Sigmoid colon (tissue), 7 donors: Measurements from ENCODE around the gene ARNT2. TPM values are rescaled to one million over a fixed set of nuclear protein-coding genes. Genes with fewer than 3 reads are reported as not detected.

ENCODE experiments used
- DNase-seq: peaks from one replicate; pipeline ENCODE4 v3.0.0-alpha.2; 2019
- H3K27ac ChIP-seq, 4 donors: fragments of 200-600 bp; sonication (generic); one replicate each; pipeline ENCODE4 v1.5.1; 2016 to 2019; ENCODE audit warnings: mild to moderate bottlenecking in 1 of 4
- H3K27me3 ChIP-seq, 3 donors: fragments of 200-600 bp; sonication (generic); one replicate each; pipeline ENCODE4 v1.5.1; 2019; ENCODE audit warnings: mild to moderate bottlenecking in 1 of 3
- H3K36me3 ChIP-seq, 4 donors: fragments of 200-600 bp; sonication (generic); one replicate each; pipeline ENCODE4 v1.5.1; 2016 to 2019
- H3K4me1 ChIP-seq, 4 donors: fragments of 200-600 bp; sonication (generic); one replicate each; pipeline ENCODE4 v1.5.1; 2017 to 2019
- H3K4me3 ChIP-seq, 4 donors: fragments of 200-600 bp; sonication (generic); one replicate each; pipeline ENCODE4 v1.5.1; 2017 to 2019; ENCODE audit warnings: mild to moderate bottlenecking in 2 of 4, moderate library complexity in 1 of 4
- H3K9me3 ChIP-seq, 4 donors: fragments of 200-600 bp in 3 of 4; sonication (generic) in 3 of 4; one replicate each; pipeline versions ENCODE4 v1.5.1 to v1.6.1; 2013 to 2019
- CTCF ChIP-seq, 4 experiments: fragments of 450-650 bp in 3 of 4; fragments of 200-600 bp in 1 of 4; IDR thresholded peaks; one replicate each; pipeline ENCODE4 v1.5.1; 2016 to 2019; ENCODE audit warnings: antibody characterized with exemption in 4 of 4, mild to moderate bottlenecking in 3 of 4, moderate library complexity in 2 of 4
- EP300 ChIP-seq, 4 donors: sonication (generic); formaldehyde crosslinking; IDR thresholded peaks; one replicate each; pipeline ENCODE4 v1.6.1; 2017; ENCODE audit warnings: antibody characterized with exemption in 4 of 4
- POLR2A ChIP-seq, 2 donors: fragments of 450-650 bp; IDR thresholded peaks; one replicate each; pipeline ENCODE4 v1.6.1; 2016; ENCODE audit warnings: antibody characterized with exemption in 2 of 2, mild to moderate bottlenecking in 2 of 2, moderate library complexity in 2 of 2
- POLR2AphosphoS5 ChIP-seq, 4 donors: sonication (generic); formaldehyde crosslinking; IDR thresholded peaks; one replicate each; pipeline ENCODE4 v1.6.1; 2017; ENCODE audit warnings: antibody characterized with exemption in 4 of 4
- WGBS, 2 donors: extraction: QIAGEN DNeasy Blood & Tissue Kit; methylation state at CpG; one replicate each; pipeline ENCODE4 v1.1.7; 2013; 5-methylcytosine and 5-hydroxymethylcytosine counted together
- intact Hi-C: fragments of 100-400 bp; cut with DNase I; formaldehyde crosslinking; loops from one replicate; pipeline ENCODE4 v1.15.1; 2023
- polyA plus RNA-seq, 3 donors: library from polyadenylated mRNA; stranded (reverse); fragments of 200-250 nt; gene quantifications; one replicate each; pipeline ENCODE4 v1.2.3, GENCODE V29; 2013
- total RNA-seq, 4 donors: library from RNA; depleted of rRNA; stranded (reverse); fragments of >200 nt; gene quantifications; one replicate each; pipeline ENCODE4 v1.1.0, GENCODE V29; 2016
- donor health status: healthy with polysubstance abuse.
- donor health status: Bipolar disorder and iron deficiency.
- donor health status: healthy.

ARNT2 gene
- total and polyA plus RNA-seq, 7 donors, result 1.2 to 16.1 (median 4.3) TPM

GRCh38 chr15:80562846-80563245 lies 158.7 kb downstream of the ARNT2 start:
- DNase-seq, result no peak
- Histone ChIP-seq H3K27me3 (no peaks in the 10 kb centered on the region), H3K27ac (no peak overlapping the region), H3K4me1 (peaks cover 0 to 2% (median under 1%) of the 10 kb centered on the region in 4 donors), H3K4me3 (no peak overlapping the region), H3K9me3 (no peaks in the 10 kb centered on the region), H3K36me3 (peaks cover 0 to 7% (median 0%) of the 10 kb centered on the region in 4 donors)
- TF ChIP-seq CTCF (IDR thresholded peaks at IDR 0.05) (no peak), POLR2AphosphoS5 (IDR thresholded peaks at IDR 0.05) (no peak), EP300 (IDR thresholded peaks at IDR 0.05) (no peak), POLR2A (IDR thresholded peaks at IDR 0.05) (no peak)
- intact Hi-C loops, result no loop called here
- 86 to 93% methylated on average over 11 of the region's 11 CpGs for WGBS, 2 donors

GRCh38 chr15:80563372-80563997 lies 159.3 kb downstream of the ARNT2 start:
- peaks cover 0 to 5% (median 2%) of the 10 kb centered on the region in 4 donors for H3K4me1 ChIP-seq
- TF ChIP-seq EP300 (IDR thresholded peaks at IDR 0.05) (no peak), POLR2AphosphoS5 (IDR thresholded peaks at IDR 0.05) (no peak), POLR2A (IDR thresholded peaks at IDR 0.05) (no peak), CTCF (IDR thresholded peaks at IDR 0.05) (no peak)
- H3K9me3 ChIP-seq, result no peaks in the 10 kb centered on the region
- intact Hi-C loops, result no loop called here
- H3K36me3 ChIP-seq, result peaks cover 0 to 7% (median 0%) of the 10 kb centered on the region in 4 donors
- no peak overlapping the region for H3K27ac ChIP-seq
- no peak overlapping the region for H3K4me3 ChIP-seq
- H3K27me3 ChIP-seq, result no peaks in the 10 kb centered on the region
- 39 to 67% methylated on average over 7 of the region's 7 CpGs for WGBS, 2 donors
- DNase-seq, result peak; percentile 46

- H3K9me3 ChIP-seq, result no peaks in the 10 kb centered on the region
Measured at GRCh38 chr15:80564056-80564455, 159.9 kb downstream of the ARNT2 start.

GRCh38 chr15:80565398-80565797 lies 161.2 kb downstream of the ARNT2 start:
- peaks cover 0 to 5% (median 2%) of the 10 kb centered on the region in 4 donors for H3K4me1 ChIP-seq
- WGBS, 2 donors, result 88 to 95% methylated on average over 1 of the region's 1 CpG
- H3K36me3 ChIP-seq, result peaks cover 0 to 7% (median 0%) of the 10 kb centered on the region in 4 donors
- no peak for DNase-seq
- H3K27ac ChIP-seq, result no peak overlapping the region
- intact Hi-C loops, result loop anchor here (5.0 kb wide), 1 partner anchor 402 kb away; no protein-coding TSS in a partner anchor
- H3K4me3 ChIP-seq, result no peak overlapping the region
- no peaks in the 10 kb centered on the region for H3K27me3 ChIP-seq
- TF ChIP-seq CTCF (IDR thresholded peaks at IDR 0.05), result no peak
- no peaks in the 10 kb centered on the region for H3K9me3 ChIP-seq

More at GRCh38 chr15:80564056-80564455, 159.9 kb downstream of the ARNT2 start:
- no peak overlapping the region for H3K4me3 ChIP-seq
- TF ChIP-seq CTCF (IDR thresholded peaks at IDR 0.05) (no peak), POLR2AphosphoS5 (IDR thresholded peaks at IDR 0.05) (no peak), POLR2A (IDR thresholded peaks at IDR 0.05) (no peak), EP300 (IDR thresholded peaks at IDR 0.05) (no peak)
- peaks cover 0 to 5% (median 2%) of the 10 kb centered on the region in 4 donors for H3K4me1 ChIP-seq
- no peak for DNase-seq
- intact Hi-C loops, result no loop called here
- H3K27ac ChIP-seq, result no peak overlapping the region
- WGBS, 2 donors, result 90 to 95% methylated on average over 8 of the region's 8 CpGs
- H3K27me3 ChIP-seq, result no peaks in the 10 kb centered on the region
- H3K36me3 ChIP-seq, result peaks cover 0 to 7% (median 0%) of the 10 kb centered on the region in 4 donors
